Endothelial cell of hepatic sinusoid (primary cell): ENCODE results near the gene CLNK.

Source experiments
- in situ Hi-C: cut with HindIII; loops from 2 replicates; pipeline ENCODE4 v1.10.0; 2017; ENCODE audit warnings: low sequenced_read_pairs

CLNK gene

DNA sequence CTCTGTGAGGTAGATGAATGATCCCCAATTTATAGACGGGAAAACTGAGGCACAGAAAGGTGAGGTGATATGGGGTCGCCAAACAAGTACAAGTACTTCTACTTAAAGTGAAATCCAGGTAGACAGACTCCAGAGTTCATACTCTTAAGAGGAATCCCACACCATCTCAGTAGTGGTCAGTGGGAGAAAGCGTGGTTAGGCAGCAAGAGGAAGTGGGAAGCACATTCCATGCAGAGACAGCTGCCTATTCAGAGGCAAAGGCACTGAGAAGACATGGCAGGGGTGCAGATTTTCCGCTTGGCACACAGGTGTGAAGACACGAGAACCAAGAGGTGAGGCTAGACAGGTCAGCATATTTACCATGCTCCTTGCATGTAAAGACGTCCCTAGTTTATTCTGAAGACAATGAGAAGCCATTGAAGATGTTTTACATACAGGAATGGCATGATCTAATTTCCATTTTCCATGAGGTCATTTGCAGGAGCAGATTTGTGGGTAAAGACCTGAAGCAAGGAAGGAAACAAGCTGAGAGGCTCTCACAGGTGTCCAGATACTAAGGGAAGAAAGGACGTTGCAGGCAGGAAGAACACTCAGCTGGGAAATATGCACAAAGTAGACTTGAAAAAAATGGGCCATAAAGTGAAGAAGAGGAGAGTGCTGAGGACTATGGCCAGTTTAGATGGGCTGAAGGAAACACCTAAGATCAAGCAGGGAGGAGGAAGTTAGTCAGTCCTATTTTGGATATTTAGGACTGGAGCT, 17.3 kb upstream of the CLNK start:
- in situ Hi-C loops: no loop called here

- in situ Hi-C loops: no loop called here
These were observed 16.6 kb upstream of the CLNK start for GRCh38 chr4:10701161-10701560.

GRCh38 chr4:10698172-10698571, 13.6 kb upstream of the CLNK start:
- in situ Hi-C loops: no loop called here

- in situ Hi-C loops: no loop called here
These were observed 12.5 kb upstream of the CLNK start for GRCh38 chr4:10697086-10697485.

GRCh38 chr4:10696253-10696652, 11.7 kb upstream of the CLNK start:
- in situ Hi-C loops: no loop called here

DNA sequence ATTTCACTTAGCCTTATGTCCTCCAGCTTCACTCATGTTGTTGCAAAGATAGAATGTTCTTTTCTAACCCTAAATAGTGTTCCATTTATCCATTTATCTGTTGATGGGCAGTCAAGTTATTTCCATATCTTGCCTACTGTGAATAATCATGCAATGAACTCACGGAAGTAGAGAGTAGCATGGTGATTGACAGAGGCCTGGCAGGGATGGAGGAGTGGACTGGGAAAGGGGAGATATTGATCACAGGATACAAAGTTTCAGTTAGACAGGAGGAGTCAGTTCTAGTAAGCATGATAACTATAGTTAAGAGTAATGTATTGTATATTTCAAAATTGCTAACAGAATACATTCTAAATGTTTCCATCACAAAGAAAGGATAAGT, 10.3 kb upstream of the CLNK start:
- in situ Hi-C loops: no loop called here

DNA sequence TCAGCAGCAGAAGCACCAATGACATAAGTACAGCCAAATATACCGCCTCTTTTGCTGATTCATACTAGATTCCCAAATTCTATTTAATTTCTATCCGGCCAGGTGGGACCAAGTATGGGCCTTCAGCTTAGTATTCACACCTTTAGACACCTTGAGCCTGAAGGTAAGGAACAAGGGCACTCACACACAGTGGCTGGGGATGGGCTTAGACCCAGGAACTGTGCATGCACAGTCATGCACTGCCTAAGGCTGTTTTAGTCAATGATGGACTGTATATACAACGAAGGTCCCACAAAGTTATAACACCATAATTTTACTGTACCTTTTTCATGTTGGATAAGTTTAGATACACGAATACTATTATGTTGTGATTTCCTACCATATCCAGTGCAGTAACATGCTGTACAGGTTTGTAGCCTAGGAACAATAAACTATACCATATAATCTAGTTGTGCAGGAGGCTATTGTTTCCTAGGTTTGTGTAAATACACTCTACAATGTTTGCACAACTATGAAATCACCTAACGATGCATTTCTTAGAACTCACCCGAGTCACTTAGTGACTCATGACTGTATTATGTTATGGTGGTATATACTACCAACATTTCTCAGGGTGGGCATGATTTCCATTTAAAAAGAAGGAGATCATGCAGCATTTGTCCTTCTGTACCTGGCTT, 9.7 kb upstream of the CLNK start:
- in situ Hi-C loops: no loop called here

- in situ Hi-C loops: no loop called here
These were observed 7.1 kb upstream of the CLNK start for GRCh38 chr4:10691651-10692050.

DNA sequence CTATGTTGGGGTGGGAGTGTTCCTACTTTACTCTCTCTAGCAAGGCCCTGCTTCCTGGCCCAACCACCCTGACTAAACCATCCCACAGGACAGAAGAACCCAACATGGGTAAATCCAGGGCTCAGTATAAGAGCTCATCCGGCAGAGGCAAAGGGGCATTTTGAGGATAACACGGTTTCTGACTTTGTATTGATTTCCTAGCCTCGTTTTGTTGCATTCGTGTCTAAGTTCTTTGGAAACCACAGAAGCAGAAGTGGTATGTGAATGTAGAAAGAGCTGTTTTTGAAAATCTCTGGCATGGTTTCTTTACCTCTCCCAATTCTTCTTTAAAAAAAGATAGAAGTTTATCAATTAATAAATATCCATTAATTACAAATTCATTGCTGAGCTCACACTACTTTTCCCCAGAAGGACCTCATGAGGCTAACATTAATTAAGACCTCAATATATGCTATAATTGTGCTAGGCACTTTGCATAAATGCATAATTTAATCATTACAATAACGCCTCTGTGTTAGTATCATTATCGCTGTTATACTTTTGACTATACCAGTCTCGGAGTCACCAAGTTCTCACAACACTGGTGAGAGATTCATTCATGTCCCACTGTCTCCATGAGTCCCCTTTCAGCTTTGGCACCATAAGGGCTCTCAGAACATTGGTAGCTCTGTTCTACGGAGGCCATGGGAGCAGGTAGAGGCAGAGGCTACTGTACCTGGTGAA, 5.8 kb upstream of the CLNK start:
- in situ Hi-C loops: no loop called here

DNA sequence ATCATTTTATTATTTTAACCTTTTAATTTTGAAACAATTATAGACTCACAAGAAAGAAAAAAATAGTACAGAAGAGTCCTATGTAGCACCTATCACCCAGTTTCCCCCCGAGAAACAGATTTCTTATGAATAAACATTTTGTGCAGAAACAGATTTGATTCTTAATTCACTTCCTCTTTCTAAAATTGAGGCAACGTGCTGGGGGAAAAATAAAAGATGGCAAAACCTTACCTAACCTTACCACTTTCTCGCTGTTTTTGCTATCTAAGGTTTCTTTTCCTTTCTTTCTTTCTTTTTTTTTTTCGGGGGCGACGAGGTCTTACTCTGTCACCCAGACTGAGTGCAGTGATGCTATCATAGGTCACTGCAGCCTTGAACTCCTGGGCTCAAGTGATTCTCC, 4.3 kb upstream of the CLNK start:
- in situ Hi-C loops: no loop called here

- in situ Hi-C loops: no loop called here
These were observed 3.5 kb upstream of the CLNK start for GRCh38 chr4:10688022-10688421.

- in situ Hi-C loops: no loop called here
These were observed 3.0 kb upstream of the CLNK start for GRCh38 chr4:10687526-10687925.

DNA sequence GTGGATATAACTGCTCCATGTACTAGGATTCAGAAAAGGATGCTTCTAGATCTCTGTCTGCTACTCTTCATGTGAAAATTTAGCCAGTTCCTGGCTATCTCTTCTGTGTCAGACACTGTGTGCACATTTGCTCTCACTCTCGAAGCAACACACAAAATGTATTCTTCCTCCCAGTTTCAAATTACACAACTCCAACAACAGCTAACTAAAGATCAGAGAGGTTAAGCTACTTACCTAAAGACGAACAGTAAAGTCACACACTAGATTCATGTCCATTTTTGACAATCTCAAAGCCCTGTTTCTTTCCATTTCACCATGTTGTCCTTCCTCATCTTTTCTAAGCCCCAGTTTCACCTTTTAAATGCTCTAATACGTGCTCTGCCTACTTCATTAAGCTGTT, 2.2 kb downstream of the CLNK start:
- in situ Hi-C loops: no loop called here

DNA sequence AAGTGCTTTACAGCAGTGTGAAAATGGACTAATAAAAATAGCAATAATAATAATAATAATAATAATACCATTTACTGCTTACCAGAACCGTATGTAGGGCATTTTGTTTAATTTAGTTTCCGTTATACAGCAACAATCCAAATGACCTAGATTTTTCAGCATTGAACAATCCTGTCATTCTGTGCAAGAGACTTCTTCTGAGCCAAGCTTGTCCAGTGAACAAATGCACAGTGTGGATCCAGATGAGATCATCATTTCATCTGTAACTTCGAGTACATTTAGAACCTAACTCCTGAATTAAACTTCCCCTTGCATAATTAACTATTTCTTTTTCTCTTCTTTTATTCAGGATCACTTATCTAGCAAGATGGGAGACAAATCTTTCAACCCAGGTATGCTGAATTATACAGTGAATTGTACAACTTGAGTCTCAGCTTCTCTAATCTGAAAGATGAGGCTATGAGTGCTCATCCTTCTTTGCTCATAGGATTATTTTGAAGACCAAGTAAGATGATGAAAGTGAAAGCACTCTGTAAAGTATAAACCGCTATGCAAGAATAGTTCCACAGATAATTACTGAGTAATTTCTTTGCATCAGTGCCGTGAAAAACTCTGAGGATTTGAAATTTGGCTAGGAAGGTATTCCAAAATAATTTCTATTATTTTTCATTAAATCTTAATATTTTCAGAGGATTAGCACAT, 6.6 kb downstream of the CLNK start:
- in situ Hi-C loops: no loop called here

- in situ Hi-C loops: no loop called here
These were observed 10.7 kb downstream of the CLNK start for GRCh38 chr4:10673817-10674369.

DNA sequence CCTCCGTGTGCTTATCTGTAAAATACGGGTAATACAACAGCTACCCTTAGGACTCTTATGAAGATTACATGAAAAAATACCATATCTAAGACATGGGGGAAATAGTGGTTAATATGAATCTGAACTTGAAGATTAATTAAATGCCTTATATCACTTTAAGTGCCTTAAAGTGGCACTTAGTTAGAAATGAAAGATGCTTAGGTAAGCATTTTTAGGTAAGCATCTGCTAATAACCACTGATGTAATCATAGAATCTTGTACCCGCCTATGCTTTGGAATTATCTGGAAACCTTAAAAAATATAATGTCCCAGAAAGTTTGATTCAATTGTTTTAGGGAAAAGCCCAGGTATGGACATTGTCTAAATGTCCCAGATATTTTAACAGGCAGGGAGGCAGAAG, 12.2 kb downstream of the CLNK start:
- in situ Hi-C loops: no loop called here

GRCh38 chr4:10671799-10672198, 12.8 kb downstream of the CLNK start:
- in situ Hi-C loops: no loop called here

DNA sequence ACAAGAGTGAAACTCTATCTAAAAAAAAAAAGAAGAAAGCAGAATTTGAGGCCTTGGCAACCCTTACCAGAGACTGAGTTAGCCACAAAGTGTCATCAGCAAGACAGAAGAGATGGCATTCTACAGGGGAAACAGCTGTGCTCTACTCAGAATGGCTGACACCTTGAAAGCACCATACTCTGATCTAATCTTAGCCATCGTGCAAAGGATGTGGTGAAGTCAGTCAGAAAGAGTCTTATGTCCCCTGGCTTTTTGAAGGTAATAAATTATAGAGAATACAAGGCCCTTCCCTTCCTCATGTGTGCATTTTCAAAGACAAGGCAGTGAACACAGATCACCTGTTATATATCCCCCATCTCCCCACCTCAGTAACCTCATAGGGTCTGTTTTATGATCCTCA, 13.2 kb downstream of the CLNK start:
- in situ Hi-C loops: no loop called here

DNA sequence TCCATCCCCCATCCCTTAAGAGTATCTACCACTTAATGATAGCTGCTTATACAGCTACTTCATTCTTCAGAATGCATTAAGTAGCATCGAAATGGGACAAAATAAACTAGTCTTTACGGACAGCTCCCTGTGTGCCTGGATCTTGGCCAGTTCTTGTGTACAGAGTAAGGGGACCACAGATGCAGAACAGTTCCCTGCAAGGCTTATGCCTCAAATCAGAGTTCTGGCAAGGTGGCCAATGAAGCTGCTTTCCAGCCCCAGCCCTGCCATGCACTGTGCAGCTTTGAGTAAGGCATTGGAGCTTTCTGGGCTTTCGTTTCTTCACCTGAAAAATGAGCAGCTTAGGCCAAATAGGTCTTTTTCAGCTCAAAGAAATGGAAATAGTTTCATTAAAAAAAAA, 14.2 kb downstream of the CLNK start:
- in situ Hi-C loops: no loop called here

- in situ Hi-C loops: no loop called here
These were observed 16.8 kb downstream of the CLNK start for GRCh38 chr4:10667701-10668326.

GRCh38 chr4:10666616-10667015, 18.0 kb downstream of the CLNK start:
- in situ Hi-C loops: no loop called here
